Measurements from ENCODE around the gene PPIH. TPM values are rescaled to one million over a fixed set of nuclear protein-coding genes. Genes with fewer than 3 reads are reported as not detected.

Gene PPIH
- total RNA-seq, 1 experiment from 2014 or later = 74.9 TPM

Other genes with a start within 250 kb of the PPIH start
- not detected in 2 replicates for gene ZMYND12, start 202.4 kb upstream of the PPIH start, total RNA-seq (2014; rRNA removed; shearing (Covaris generic))
- gene PPCS, start 201.9 kb upstream of the PPIH start, total RNA-seq (2014; rRNA removed; shearing (Covaris generic)) = 8.7 and 10.9 TPM in 2 replicates
- 1.2 and 1.8 TPM in 2 replicates for gene CCDC30, start 195.1 kb upstream of the PPIH start, total RNA-seq (2014; rRNA removed; shearing (Covaris generic))
- 744 and 821 TPM in 2 replicates for gene YBX1, start 24.0 kb downstream of the PPIH start, total RNA-seq (2014; rRNA removed; shearing (Covaris generic))
- not detected in 2 replicates for gene CLDN19, start 81.8 kb downstream of the PPIH start, total RNA-seq (2014; rRNA removed; shearing (Covaris generic))
- 79.5 and 95.5 TPM in 2 replicates for gene P3H1, start 108.6 kb downstream of the PPIH start, total RNA-seq (2014; rRNA removed; shearing (Covaris generic))
- 3.1 and 6.1 TPM in 2 replicates for gene C1orf50, start 108.8 kb downstream of the PPIH start, total RNA-seq (2014; rRNA removed; shearing (Covaris generic))
- gene TMEM269, start 126.6 kb downstream of the PPIH start, total RNA-seq (2014; rRNA removed; shearing (Covaris generic)) = 0.05 TPM in 1 of 2 replicates, not detected in the other
- 6.2 and 7.8 TPM in 2 replicates for gene ERMAP, start 158.7 kb downstream of the PPIH start, total RNA-seq (2014; rRNA removed; shearing (Covaris generic))
- gene SVBP, start 159.0 kb downstream of the PPIH start, total RNA-seq (2014; rRNA removed; shearing (Covaris generic)) = 15.2 and 25.8 TPM in 2 replicates
- gene ZNF691, start 188.2 kb downstream of the PPIH start, total RNA-seq (2014; rRNA removed; shearing (Covaris generic)) = 4.4 and 9.1 TPM in 2 replicates

Data from A172 (cell line).